Heart left ventricle (tissue), 13 donors: Measurements from ENCODE around the gene ATG16L2.

Experiments
- POLR2A ChIP-seq, 2 donors: fragments of 450-650 bp; IDR thresholded peaks; one replicate each; pipeline ENCODE4 v1.6.1; 2017; ENCODE audit warnings: antibody characterized with exemption in 2 of 2, mild to moderate bottlenecking in 2 of 2, moderate library complexity in 2 of 2
- TF ChIP-seq, protein P1 (sequence below), 12 donors: fragments of 200-600 bp; sonication (generic) in 4 of 12; IDR thresholded peaks; one replicate each; pipeline versions ENCODE4 v1.5.0 to v1.8.0; 2018 to 2022; ENCODE audit warnings: antibody characterized with exemption in 12 of 12, mild to moderate bottlenecking in 5 of 12
- donor health status: ischemic (EF 13 %, LVEDD 7.1; RV severe dilation, severe dysfunction).
- donor health status: DM: no; HTN: yes; CAD: no.
- donor health status: DM: no; HTN: no; CAD: no.
- donor health status: ischemic (EF 25% LVEDD 6.9; RV normal size, moderate dysfunction).
- donor health status: ischemic (EF 25% LVEDD 5.7; RV mildly dilated, moderate dysfunction).
- donor health status: ischemic (EF 35%, LVEDD 5.7; RV mildly dilated, moderate dysfunction).
- donor health status: nonischemic (EF 11% LVEDD 7.7; RV severe dilation, severe dysfunction).
- donor health status: DM: yes; HTN: yes; CAD: no.
- donor health status: PGD.
- donor health status: ischemic (EF 29% LVEDD 5.4; RV normal size, mild dysfunction).
- donor health status: nonischemic (EF 23%, LVEDD 6.1; RV moderate dilation, normal function).

DNA sequence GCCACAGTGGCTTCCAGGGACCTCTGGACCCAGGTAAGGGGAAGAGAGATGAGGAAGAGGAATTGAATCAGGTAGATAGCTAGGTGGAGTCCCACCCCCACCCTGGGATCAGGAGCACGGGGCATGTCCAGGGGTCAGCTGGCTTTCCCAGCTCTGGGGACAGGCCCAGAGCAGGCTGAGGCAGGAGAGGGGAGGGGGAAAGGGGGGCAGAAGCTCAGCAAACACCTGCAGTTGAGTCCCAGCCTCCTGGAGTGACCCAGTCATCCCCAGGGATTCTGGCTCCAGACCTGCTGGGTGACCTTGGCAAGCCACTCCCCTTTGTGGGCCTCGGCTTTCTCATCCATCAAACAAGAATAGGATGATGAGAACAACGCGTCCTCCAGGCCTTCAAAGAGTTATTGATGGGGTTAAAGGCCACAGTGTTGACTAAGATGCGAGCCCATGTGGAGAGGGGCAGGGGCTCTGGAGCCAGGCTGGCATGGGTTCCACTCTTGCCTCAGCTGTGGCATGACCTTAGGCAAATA is 36.4 kb upstream of the ATG16L2 start:
- TF ChIP-seq, protein P1, sequence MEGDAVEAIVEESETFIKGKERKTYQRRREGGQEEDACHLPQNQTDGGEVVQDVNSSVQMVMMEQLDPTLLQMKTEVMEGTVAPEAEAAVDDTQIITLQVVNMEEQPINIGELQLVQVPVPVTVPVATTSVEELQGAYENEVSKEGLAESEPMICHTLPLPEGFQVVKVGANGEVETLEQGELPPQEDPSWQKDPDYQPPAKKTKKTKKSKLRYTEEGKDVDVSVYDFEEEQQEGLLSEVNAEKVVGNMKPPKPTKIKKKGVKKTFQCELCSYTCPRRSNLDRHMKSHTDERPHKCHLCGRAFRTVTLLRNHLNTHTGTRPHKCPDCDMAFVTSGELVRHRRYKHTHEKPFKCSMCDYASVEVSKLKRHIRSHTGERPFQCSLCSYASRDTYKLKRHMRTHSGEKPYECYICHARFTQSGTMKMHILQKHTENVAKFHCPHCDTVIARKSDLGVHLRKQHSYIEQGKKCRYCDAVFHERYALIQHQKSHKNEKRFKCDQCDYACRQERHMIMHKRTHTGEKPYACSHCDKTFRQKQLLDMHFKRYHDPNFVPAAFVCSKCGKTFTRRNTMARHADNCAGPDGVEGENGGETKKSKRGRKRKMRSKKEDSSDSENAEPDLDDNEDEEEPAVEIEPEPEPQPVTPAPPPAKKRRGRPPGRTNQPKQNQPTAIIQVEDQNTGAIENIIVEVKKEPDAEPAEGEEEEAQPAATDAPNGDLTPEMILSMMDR (IDR thresholded peaks at IDR 0.05): no peak
- TF ChIP-seq POLR2A (IDR thresholded peaks at IDR 0.05): no peak
